Transverse colon (tissue), 4 donors: ENCODE measurements around the gene CAPN5. TPM values are rescaled to one million over a fixed set of nuclear protein-coding genes. Genes with fewer than 3 reads are reported as not detected.

Source experiments
- DNase-seq: peaks from one replicate; pipeline ENCODE4 v3.0.0-alpha.2; 2019
- H3K27ac ChIP-seq, 4 donors: fragments of 200-600 bp; sonication (generic); 2 replicates each; pipeline ENCODE4 v1.5.1; 2016 to 2018; ENCODE audit warnings: inconsistent platforms in 4 of 4
- H3K27me3 ChIP-seq: fragments of 200-600 bp; sonication (generic); 2 replicates; pipeline ENCODE4 v1.5.1; 2017; ENCODE audit warnings: inconsistent platforms
- H3K36me3 ChIP-seq, 4 donors: fragments of 200-600 bp; sonication (generic); 2 replicates each; pipeline ENCODE4 v1.5.1; 2017 to 2019; ENCODE audit warnings: inconsistent platforms in 4 of 4
- H3K4me1 ChIP-seq, 4 donors: fragments of 200-600 bp; sonication (generic); 2 replicates each; pipeline ENCODE4 v1.5.1; 2017 to 2020; ENCODE audit warnings: inconsistent platforms in 4 of 4
- H3K4me3 ChIP-seq, 4 donors: fragments of 200-600 bp; sonication (generic); 1 replicate in 1 of 4; 2 replicates in 3 of 4; pipeline versions ENCODE4 v1.5.1 to v1.6.1; 2017 to 2019; ENCODE audit warnings: inconsistent platforms in 4 of 4
- H3K9me3 ChIP-seq, 2 donors: fragments of 200-600 bp; sonication (generic); 2 replicates each; pipeline ENCODE4 v1.5.1; 2017 to 2019; ENCODE audit warnings: inconsistent platforms in 2 of 2
- EP300 ChIP-seq: sonication (generic); formaldehyde crosslinking; IDR thresholded peaks from one replicate; pipeline ENCODE4 v1.6.1; 2017; ENCODE audit warnings: antibody characterized with exemption, low read depth
- POLR2A ChIP-seq: fragments of 450-650 bp; IDR thresholded peaks from one replicate; pipeline ENCODE4 v1.6.1; 2016; ENCODE audit warnings: antibody characterized with exemption, mild to moderate bottlenecking, moderate library complexity
- POLR2AphosphoS5 ChIP-seq, 3 donors: sonication (generic); formaldehyde crosslinking; IDR thresholded peaks; one replicate each; pipeline ENCODE4 v1.6.1; 2016; ENCODE audit warnings: antibody characterized with exemption in 3 of 3
- WGBS, 2 donors: methylation state at CpG; one replicate each; pipeline ENCODE4 v1.1.5; 2018; ENCODE audit warnings: low coverage in 1 of 2; 5-methylcytosine and 5-hydroxymethylcytosine counted together
- in situ Hi-C, 4 donors: fragments of 200-750 bp; cut with MboI; loops; one replicate each; pipeline versions ENCODE4 v1.15.0 to v1.15.1; 2017; ENCODE audit warnings: low sequenced_read_pairs in 3 of 4, low pct_ligation_motif_present in 1 of 4, low pct_unique_long_range_greater_than_20kb in 1 of 4
- intact Hi-C: fragments of 100-400 bp; cut with DNase I; formaldehyde crosslinking; loops from one replicate; pipeline ENCODE4 v1.15.1; 2023; ENCODE audit warnings: low total_unique reads
- total RNA-seq, 4 donors: library from RNA; depleted of rRNA; stranded (reverse); fragments of >200 nt; gene quantifications; one replicate each; pipeline ENCODE4 v1.1.0, GENCODE V29; 2016
- TF ChIP-seq, protein P1 (sequence below), 5 experiments: fragments of 200-600 bp in 3 of 5; fragments of 450-650 bp in 2 of 5; sonication (generic) in 3 of 5; IDR thresholded peaks; 1 replicate in 2 of 5; 2 replicates in 3 of 5; pipeline ENCODE4 v1.5.1; 2016 to 2017; ENCODE audit warnings: antibody characterized with exemption in 5 of 5, inconsistent platforms in 3 of 5, mild to moderate bottlenecking in 2 of 5, moderate library complexity in 1 of 5

The CAPN5 gene
- total RNA-seq, 4 donors from 2014 or later = 210 to 290 (median 214) TPM

DNA sequence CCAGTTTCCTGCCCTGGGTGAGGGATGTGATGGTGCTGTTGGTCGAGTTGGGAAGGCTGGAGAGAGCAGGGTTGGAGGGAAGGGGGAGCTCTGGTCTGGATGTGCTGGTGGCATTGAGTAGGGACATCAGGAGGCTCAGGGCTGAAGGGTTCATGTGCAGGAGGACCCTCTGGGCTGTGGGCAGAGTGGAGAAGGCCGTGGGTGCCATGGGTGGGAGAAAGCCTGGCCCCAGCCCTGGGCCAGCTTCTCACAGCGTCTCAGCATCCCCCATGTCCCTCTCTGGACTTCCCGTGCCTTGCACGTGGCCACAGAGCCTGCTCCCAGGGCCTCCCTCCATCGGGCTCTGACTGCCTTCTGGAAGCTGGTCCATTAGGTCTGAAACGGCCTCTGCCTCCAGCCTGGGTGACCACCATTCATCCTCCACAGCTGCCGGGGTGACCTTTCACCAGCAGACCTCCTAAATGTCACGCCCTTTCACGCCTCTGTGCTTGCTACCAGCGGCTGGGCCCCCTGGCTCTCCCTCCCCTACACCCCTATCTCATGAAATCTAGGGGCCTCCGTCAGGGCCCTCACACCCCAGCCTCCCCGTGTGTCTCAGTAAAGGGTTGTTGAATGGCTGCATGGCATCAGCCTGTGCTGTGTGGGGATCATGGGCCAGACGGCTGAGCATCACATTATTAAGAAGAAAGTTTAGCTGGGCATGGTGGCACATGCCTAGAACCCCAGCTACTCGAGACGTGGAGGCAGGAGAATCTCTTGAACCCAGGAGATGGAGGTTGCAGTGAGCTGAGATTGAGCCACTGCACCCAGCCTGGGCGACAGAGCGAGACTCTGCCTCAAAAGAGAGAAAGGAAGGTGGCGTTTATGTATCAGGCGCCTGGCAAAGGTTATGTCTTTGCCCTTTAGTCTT lies 86.8 kb downstream of the CAPN5 start:
- Histone ChIP-seq H3K4me3 (no peak overlapping the region), H3K27ac (no peak overlapping the region), H3K4me1 (peaks cover 0 to 9% (median 2%) of the 10 kb centered on the region in 4 donors), H3K36me3 (no peaks in the 10 kb centered on the region), H3K9me3 (no peaks in the 10 kb centered on the region), H3K27me3 (no peaks in the 10 kb centered on the region)
- in situ Hi-C loops = no loop called here
- no peak for DNase-seq
- intact Hi-C loops = no loop called here
- no peak for TF ChIP-seq POLR2AphosphoS5 (IDR thresholded peaks at IDR 0.05)
- TF ChIP-seq, protein P1, sequence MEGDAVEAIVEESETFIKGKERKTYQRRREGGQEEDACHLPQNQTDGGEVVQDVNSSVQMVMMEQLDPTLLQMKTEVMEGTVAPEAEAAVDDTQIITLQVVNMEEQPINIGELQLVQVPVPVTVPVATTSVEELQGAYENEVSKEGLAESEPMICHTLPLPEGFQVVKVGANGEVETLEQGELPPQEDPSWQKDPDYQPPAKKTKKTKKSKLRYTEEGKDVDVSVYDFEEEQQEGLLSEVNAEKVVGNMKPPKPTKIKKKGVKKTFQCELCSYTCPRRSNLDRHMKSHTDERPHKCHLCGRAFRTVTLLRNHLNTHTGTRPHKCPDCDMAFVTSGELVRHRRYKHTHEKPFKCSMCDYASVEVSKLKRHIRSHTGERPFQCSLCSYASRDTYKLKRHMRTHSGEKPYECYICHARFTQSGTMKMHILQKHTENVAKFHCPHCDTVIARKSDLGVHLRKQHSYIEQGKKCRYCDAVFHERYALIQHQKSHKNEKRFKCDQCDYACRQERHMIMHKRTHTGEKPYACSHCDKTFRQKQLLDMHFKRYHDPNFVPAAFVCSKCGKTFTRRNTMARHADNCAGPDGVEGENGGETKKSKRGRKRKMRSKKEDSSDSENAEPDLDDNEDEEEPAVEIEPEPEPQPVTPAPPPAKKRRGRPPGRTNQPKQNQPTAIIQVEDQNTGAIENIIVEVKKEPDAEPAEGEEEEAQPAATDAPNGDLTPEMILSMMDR (IDR thresholded peaks at IDR 0.05) = no peak
- no peak for TF ChIP-seq POLR2A
- TF ChIP-seq EP300 = no peak
- 67 to 83% methylated on average over 3 to 20 of the region's 20 CpGs for WGBS, 2 donors

DNA sequence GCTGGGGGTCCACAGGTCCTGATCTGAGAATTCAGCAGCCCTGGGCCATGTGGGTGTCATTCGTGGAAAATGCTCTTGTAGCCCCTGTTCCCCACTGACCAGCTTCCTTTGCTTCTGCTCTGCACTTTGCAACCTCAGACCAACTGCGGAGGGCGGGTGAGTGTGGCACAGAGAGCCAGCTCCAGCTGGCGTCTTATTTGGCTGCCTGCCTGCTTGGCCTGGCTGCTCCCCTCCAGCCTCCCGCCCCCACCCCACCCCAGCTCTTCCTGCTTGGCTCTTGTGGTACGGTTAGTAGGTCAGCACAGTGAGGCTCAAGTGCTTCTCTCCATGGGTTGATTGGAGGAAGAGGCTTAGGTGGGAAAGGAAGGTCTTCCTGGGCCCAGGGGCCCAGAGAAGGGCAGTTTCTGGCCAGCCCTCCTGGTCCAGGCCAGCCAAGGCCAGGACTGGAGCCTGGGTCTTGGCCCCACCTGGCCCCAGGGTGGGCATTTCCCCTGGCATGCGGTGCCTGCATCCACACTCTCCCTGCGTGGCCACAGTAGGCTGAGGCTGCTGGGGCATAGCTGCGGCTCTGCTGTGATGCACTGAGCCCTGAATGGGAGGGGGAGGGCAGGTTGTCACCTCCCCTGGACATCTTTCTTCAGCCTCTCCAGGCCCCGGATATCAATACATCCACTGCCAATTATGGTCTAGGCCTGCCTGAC lies 87.8 kb downstream of the CAPN5 start:
- in situ Hi-C loops = no loop called here

DNA sequence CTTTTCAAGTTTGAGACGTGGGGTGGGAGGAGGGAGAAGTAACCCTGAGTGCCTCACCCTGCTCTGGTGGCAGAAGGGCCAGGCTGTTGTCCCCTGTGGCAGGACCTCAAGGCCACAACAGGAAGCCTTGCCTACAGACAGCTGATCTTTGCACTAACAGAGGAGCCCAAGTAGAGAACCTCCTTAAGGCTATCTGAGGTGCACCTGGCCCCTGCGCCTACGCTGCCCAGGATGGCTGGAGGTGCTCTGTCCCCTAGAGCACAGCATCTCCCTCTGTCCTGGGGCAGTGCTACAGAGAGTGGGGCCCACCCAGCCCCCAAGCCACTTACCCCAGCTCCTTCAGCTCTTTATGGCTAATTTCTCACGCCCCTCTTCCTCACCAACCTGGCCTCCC lies 88.3 kb downstream of the CAPN5 start:
- Histone ChIP-seq H3K4me3 (no peak overlapping the region), H3K36me3 (no peaks in the 10 kb centered on the region), H3K4me1 (peaks cover 0 to 9% (median 2%) of the 10 kb centered on the region in 4 donors), H3K27me3 (no peaks in the 10 kb centered on the region), H3K9me3 (no peaks in the 10 kb centered on the region), H3K27ac (no peak overlapping the region)
- in situ Hi-C loops = no loop called here
- TF ChIP-seq POLR2A = no peak
- TF ChIP-seq, protein P1 (IDR thresholded peaks at IDR 0.05) = no peak
- intact Hi-C loops = no loop called here
- 85% methylated on average over 4 of the region's 4 CpGs; no CpG with 5 or more reads in 1 of the 2 donors for WGBS, 2 donors
- no peak for DNase-seq

More for the DNA sequence above, 87.8 kb downstream of the CAPN5 start:
- Histone ChIP-seq H3K27ac (no peak overlapping the region), H3K4me3 (no peak overlapping the region), H3K27me3 (no peaks in the 10 kb centered on the region), H3K4me1 (peaks cover 0 to 9% (median 2%) of the 10 kb centered on the region in 4 donors), H3K36me3 (no peaks in the 10 kb centered on the region), H3K9me3 (no peaks in the 10 kb centered on the region)
- TF ChIP-seq EP300 (no peak), POLR2A (no peak), POLR2AphosphoS5 (IDR thresholded peaks at IDR 0.05) (no peak)
- TF ChIP-seq, protein P1 (IDR thresholded peaks at IDR 0.05) = no peak
- no peak for DNase-seq
- 52% methylated on average over 10 of the region's 10 CpGs; no CpG with 5 or more reads in 1 of the 2 donors for WGBS, 2 donors
- intact Hi-C loops = no loop called here

DNA sequence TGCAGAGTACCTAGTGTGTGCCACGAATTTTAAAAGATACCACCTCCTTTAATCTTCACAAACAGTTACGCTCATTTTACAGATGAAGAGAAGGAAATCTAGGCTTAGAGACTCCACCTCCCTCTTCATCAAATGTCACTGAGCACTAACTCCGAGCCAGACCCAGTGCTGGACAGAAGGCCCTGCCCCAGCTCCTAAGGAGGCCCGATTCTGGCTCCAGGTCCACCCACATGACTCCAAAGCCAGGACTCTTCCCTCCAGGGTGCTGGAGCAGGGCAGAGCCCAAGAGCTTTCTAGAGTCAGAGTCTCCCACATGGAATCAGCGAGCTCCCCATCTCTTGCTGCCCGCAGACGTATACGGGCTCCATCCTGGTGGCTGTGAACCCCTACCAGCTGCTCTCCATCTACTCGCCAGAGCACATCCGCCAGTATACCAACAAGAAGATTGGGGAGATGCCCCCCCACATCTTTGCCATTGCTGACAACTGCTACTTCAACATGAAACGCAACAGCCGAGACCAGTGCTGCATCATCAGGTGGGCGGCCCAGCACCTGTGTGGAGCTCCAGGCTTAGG lies 88.9 kb downstream of the CAPN5 start:
- 84% methylated on average over 5 to 13 of the region's 13 CpGs for WGBS, 2 donors
- no peak for DNase-seq
- H3K9me3 ChIP-seq = no peaks in the 10 kb centered on the region
- TF ChIP-seq EP300 = no peak
- TF ChIP-seq, protein P1 (IDR thresholded peaks at IDR 0.05) = no peak
- TF ChIP-seq POLR2AphosphoS5 (IDR thresholded peaks at IDR 0.05) = no peak
- no peak for TF ChIP-seq POLR2A
- H3K36me3 ChIP-seq = no peaks in the 10 kb centered on the region
- in situ Hi-C loops = no loop called here
- no peak overlapping the region for H3K27ac ChIP-seq
- peaks cover 0 to 9% (median 2%) of the 10 kb centered on the region in 4 donors for H3K4me1 ChIP-seq
- intact Hi-C loops = no loop called here
- no peak overlapping the region for H3K4me3 ChIP-seq
- no peaks in the 10 kb centered on the region for H3K27me3 ChIP-seq
